Measurements from ENCODE around the gene STX19.

GRCh38 chr3:94028093-94028837 is at the start of gene STX19:
- TF ChIP-seq EZH2 (IDR thresholded peaks at IDR 0.05; ENCODE audit: insufficient read depth, poor library complexity, severe bottlenecking) (no peak), EZH2phosphoT487 (IDR thresholded peaks at IDR 0.05; ENCODE audit: insufficient read depth, low read depth) (no peak)

Measured in GM23248 (cell line).